Mesangial cell (primary cell): ENCODE data around the gene LYRM7. TPM values are rescaled to one million over a fixed set of nuclear protein-coding genes. Genes with fewer than 3 reads are reported as not detected.

Experiments used
- total RNA-seq: library from RNA; depleted of rRNA; stranded (reverse); fragments of >200 nt; gene quantifications from 2 replicates; pipeline ENCODE4 v1.2.3, GENCODE V29; 2015

Gene LYRM7
- total RNA-seq: 2.9 and 3.2 TPM in 2 replicates

DNA sequence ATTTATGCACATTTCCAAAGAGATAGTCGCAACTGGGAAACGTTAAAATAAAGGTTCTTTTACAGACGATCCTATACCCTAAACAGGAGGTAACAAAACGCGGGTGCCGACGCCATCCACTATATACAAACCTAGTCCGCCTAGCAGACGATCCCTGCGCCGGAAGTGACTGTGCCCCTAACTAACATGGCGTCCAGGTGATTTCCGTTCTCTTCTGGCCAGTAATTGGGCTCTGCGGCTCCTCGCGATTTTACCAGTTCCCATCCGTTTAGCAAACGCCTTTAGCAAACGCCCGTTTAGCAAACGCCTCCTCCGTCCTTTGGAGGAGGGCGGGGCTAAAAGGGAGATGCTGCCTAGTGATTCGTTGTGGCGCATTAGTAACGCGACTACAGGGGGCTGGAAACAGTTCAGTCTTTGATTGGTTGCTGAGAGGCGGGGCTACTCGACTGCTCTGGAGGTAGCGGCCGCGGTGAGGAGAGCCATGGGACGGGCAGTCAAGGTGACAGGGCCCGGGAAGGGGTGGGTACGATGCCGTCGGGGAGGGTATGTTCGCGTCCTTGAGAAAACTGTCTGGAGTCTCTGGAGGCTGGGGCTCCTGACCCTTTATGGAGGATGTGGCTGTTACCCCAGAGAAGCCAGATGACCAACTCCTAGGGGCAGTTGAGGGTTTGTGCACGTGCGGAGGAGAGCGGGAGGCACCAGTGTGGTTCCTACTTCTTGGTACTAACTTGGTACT lies at the start of gene LYRM7:
Gene LYRM7 (plus strand): TSS at position 405 of the 736 bp plus-strand sequence. CDS start 77 bp downstream, at position 482.

DNA sequence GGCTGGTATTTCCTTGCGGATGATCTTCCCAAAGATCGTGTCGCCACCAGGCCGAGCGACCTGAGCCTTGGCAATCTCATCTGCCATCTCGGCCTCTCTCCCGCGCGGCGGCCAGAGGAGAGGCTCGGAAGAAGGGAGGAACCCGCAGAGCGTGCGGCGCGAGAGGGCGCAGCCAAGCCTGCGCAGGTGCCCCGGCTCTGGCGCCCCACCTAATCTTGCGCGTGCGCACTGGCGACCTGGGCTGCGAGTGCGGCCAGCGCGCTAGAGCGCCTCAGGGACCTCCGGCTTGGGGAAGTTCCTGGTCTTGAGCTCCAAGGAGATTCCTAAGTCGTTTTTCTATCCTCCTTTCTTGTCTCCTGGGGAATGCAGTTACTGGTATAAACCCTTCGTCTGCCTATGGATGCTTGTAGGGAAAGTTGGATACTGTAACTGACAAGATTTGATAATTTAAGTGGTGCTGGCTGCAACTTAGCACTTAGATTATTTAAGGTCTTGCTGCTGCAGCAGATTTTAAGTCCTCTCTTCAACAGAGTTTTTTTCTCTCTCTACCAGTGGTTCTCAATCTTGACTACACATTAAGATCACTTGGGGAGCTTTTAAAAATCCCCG lies 5.5 kb upstream of the LYRM7 start, which contains the start of gene HINT1:
Gene HINT1 (minus strand): TSS at position 138 of the 609 bp plus-strand sequence. CDS start 51 bp downstream, at position 87.

Other genes with a start within 250 kb of the LYRM7 start
- 147 and 196 TPM in 2 replicates for gene HINT1, start 5.7 kb upstream of the LYRM7 start, total RNA-seq
- 15.5 and 16.6 TPM in 2 replicates for gene CDC42SE2, start 93.1 kb downstream of the LYRM7 start, total RNA-seq